ENCODE measurements around the gene CPLANE2.

The CPLANE2 gene

DNA sequence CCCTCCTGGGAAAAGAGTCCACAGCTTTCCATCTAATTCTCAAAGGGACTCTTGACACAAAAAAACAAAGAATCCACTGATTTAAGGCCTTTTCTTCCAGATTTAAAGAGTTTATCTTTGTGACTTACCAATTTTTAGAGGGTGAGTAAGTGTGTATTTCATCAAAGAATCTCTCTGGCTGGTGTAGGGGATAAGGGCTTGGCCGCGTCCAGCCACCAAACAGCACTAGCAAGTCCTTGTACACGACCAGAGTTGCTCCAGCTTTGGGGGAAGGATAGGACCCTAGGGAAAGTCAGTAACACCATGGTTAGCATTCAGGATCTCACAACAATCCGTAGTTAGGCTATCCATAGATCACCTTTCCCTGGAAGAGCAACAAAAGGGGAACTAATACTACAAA lies 19.5 kb upstream of the CPLANE2 start:
- no peak for DNase-seq (ENCODE audit: low read depth)
- TF ChIP-seq, protein P1, sequence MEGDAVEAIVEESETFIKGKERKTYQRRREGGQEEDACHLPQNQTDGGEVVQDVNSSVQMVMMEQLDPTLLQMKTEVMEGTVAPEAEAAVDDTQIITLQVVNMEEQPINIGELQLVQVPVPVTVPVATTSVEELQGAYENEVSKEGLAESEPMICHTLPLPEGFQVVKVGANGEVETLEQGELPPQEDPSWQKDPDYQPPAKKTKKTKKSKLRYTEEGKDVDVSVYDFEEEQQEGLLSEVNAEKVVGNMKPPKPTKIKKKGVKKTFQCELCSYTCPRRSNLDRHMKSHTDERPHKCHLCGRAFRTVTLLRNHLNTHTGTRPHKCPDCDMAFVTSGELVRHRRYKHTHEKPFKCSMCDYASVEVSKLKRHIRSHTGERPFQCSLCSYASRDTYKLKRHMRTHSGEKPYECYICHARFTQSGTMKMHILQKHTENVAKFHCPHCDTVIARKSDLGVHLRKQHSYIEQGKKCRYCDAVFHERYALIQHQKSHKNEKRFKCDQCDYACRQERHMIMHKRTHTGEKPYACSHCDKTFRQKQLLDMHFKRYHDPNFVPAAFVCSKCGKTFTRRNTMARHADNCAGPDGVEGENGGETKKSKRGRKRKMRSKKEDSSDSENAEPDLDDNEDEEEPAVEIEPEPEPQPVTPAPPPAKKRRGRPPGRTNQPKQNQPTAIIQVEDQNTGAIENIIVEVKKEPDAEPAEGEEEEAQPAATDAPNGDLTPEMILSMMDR (conservative IDR thresholded peaks at IDR 0.05; ENCODE audit: control insufficient read depth, insufficient read depth, low read depth, low read length), result no peak
- no peak overlapping the region for H3K4me3 ChIP-seq (ENCODE audit: control insufficient read depth, low read depth, low read length)

DNA sequence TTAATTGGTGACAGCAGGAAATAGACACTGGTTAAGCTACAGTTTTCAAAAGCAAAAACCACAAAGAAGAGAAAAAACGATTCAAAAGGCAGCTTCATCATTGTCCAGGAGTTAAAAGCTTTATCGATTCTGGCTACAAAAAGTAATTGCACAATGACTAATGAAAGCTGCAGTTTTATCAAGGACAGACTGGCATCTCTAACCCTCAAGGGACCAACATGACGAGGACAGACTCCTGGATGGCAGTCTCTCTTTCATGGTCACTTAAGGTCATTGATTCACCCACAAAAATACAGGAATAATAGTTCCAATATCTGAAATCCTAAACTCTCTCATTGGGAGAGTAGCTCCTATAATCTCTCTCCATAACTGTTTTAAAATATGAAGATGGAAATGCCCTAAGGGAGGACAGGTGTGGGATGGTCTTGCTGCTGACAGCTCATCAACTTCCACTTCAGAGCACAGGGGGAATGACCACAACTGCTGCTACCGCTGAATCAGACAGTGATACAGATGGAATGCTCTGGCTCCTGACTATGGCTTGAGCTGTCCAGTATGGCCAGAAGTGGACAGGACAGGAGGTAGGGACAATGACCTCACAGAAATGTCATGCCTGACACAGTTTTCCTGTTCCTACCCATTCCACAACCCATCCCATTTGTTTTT lies 17.4 kb upstream of the CPLANE2 start:
- peak; percentile 33 for DNase-seq (ENCODE audit: low read depth)
- TF ChIP-seq, protein P1 (conservative IDR thresholded peaks at IDR 0.05; ENCODE audit: control insufficient read depth, insufficient read depth, low read depth, low read length), result no peak
- H3K4me3 ChIP-seq (ENCODE audit: control insufficient read depth, low read depth, low read length), result no peak overlapping the region

GRCh38 chr1:16253332-16253922 lies 16.4 kb upstream of the CPLANE2 start:
- H3K4me3 ChIP-seq (ENCODE audit: control insufficient read depth, low read depth, low read length), result no peak overlapping the region
- TF ChIP-seq, protein P1 (conservative IDR thresholded peaks at IDR 0.05; ENCODE audit: control insufficient read depth, insufficient read depth, low read depth, low read length), result no peak
- no peak for DNase-seq (ENCODE audit: low read depth)

DNA sequence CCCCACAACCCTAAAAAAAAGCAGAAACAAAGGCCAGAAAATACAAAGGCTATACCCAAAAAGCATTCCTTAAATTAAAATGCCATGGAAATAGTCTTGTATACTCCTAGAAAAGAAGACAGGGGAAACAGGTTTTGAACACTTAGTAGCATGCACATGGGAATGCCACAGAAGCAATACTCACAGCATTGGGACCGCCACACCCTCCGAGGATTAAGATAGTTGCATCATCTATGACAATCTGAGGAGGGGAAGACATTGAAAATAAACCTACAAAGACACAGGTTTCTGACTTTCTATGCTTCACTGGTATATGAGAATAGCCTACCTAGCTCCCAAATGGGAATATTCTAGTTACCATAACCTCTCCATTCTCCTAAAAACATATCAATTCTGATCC lies 15.9 kb upstream of the CPLANE2 start:
- no peak overlapping the region for H3K4me3 ChIP-seq (ENCODE audit: control insufficient read depth, low read depth, low read length)
- DNase-seq (ENCODE audit: low read depth), result no peak
- TF ChIP-seq, protein P1 (conservative IDR thresholded peaks at IDR 0.05; ENCODE audit: control insufficient read depth, insufficient read depth, low read depth, low read length), result no peak

DNA sequence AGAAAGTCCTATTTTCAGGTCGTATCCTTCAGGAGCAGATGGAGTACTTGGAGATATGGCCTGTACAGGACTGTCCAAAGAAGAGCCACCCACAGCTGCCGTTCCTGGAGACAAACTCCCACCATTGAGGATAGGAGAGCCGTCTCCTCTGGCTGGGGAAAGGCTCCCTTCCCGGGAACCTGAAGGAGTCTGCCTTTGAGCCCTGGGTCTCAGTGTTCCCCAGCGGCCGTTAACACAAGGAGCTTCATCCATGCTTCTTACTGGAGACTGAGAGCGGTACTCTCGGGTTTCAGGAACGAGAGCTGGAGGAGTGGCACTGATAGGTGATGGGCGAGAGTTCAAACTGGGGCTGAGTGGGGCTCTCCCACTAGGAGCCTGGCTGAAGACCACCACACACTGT lies 14.4 kb upstream of the CPLANE2 start:
- H3K4me3 ChIP-seq (ENCODE audit: control insufficient read depth, low read depth, low read length), result no peak overlapping the region
- TF ChIP-seq, protein P1 (conservative IDR thresholded peaks at IDR 0.05; ENCODE audit: control insufficient read depth, insufficient read depth, low read depth, low read length), result no peak
- no peak for DNase-seq (ENCODE audit: low read depth)

DNA sequence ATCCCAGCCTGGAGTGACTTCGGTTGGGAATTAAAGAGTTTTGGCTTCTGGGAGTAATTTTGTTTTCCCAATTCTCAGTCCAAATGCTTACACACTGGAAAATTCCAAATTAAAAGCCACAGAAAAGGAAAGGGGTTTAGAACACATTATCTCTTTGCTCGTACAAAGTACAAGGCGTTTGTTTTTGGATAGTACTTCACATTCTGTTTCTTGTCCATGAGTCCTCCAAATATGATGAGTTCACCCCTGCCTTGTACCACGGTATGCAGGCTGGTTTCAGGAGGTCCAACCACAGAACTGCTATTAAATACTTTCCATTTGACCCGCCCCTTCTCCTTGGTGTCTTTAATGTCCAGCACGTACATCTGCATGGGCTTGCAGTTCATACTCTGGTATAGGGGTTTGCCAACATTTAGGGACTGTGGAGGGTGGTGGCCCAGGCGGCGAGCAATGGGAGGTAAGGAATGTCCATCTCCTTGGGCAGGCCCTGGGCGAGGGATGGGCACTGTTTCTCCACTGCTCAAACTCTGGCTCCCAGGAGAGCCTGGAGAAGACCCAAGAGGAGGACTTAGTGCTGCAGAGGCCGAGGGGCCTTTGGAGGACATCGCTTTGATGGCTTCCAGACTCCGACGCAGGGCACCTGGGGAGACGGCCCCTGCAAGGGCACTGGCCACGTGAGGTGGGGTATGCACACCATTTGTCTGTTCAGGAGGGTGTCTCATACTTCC lies 13.7 kb upstream of the CPLANE2 start:
- TF ChIP-seq, protein P1 (conservative IDR thresholded peaks at IDR 0.05; ENCODE audit: control insufficient read depth, insufficient read depth, low read depth, low read length), result no peak
- H3K4me3 ChIP-seq (ENCODE audit: control insufficient read depth, low read depth, low read length), result no peak overlapping the region
- DNase-seq (ENCODE audit: low read depth), result peak; percentile 33
